HCT116 (cell line): ENCODE results near the gene EPB41L5. TPM values are rescaled to one million over a fixed set of nuclear protein-coding genes. Genes with fewer than 3 reads are reported as not detected.

Experiments used
- ATAC-seq: fragments of 200-7000 bp; cut with Tn5 transposase; 2 replicates; pipeline ENCODE4 v1.9.1; 2020; ENCODE audit warnings: mild to moderate bottlenecking, moderate library complexity
- BruUV-seq: library from RNA; stranded (reverse); fragments of 400-500 nt; replicated peaks from 2 replicates; lab custom pipeline; 2021; lab: Mats Ljungman, UMichigan
- CTCF ChIA-PET: fragments of 300-600 bp; sonication (Branson Sonifier 250); formaldehyde crosslinking; loops from one replicate; lab custom pipeline; 2021; ENCODE audit warnings: antibody characterized with exemption; lab: Charles Lee
- POLR2A ChIA-PET: fragments of 300-600, 350-600 bp; sonication (Branson Sonifier 250); formaldehyde crosslinking; loops from one replicate; lab custom pipeline; 2021; ENCODE audit warnings: antibody characterized with exemption; lab: Charles Lee
- RAD21 ChIA-PET, 2 experiments: fragments of 300-600 bp; sonication (Branson Sonifier 250); formaldehyde crosslinking; loops; one replicate each; lab custom pipeline; 2023; ENCODE audit warnings: low total read pairs in 2 of 2; ENCODE audit not compliant: uncharacterized antibody in 2 of 2, unreplicated experiment in 2 of 2, low non-redundant PET in 1 of 2; lab: Charles Lee
- DNase-seq: peaks from one replicate; pipeline ENCODE4 v3.0.0-alpha.2; 2010; ENCODE audit warnings: low read depth, low spot score
- H2AFZ ChIP-seq: fragments of 200-600 bp; shearing (Covaris generic), sonication (generic); 2 replicates; pipeline ENCODE4 v1.6.1; 2017; ENCODE audit warnings: low read depth, mixed run types, mixed read lengths, antibody characterized with exemption, low read length; ENCODE audit not compliant: poor library complexity, severe bottlenecking
- H3K27ac ChIP-seq: 2 replicates; pipeline ENCODE4 v1.5.1; 2012; ENCODE audit warnings: low read depth, low read length
- H3K27me3 ChIP-seq: fragments of 200-600 bp; sonication (generic); 2 replicates; pipeline ENCODE4 v1.6.1; 2016; ENCODE audit warnings: mixed run types, low read length, mixed read lengths; ENCODE audit not compliant: insufficient read depth
- H3K36me3 ChIP-seq, 2 experiments: fragments of 200-500 bp in 1 of 2; fragments of 200-600 bp in 1 of 2; sonication (Bioruptor generic) in 1 of 2; sonication (generic) in 1 of 2; 2 replicates each; pipeline versions ENCODE4 v1.5.1 to v1.6.1; 2014 to 2016; ENCODE audit warnings: low read length in 2 of 2, inconsistent platforms in 1 of 2, mixed read lengths in 1 of 2, mixed run types in 1 of 2; ENCODE audit not compliant: insufficient read depth in 2 of 2, control insufficient read depth in 1 of 2
- H3K4me1 ChIP-seq, 2 experiments: fragments of 200-600 bp in 1 of 2; sonication (generic) in 1 of 2; 2 replicates each; pipeline versions ENCODE4 v1.5.1 to v1.6.1; 2012 to 2017; ENCODE audit warnings: low read length in 2 of 2, inconsistent platforms in 1 of 2, mild to moderate bottlenecking in 1 of 2, mixed read lengths in 1 of 2, mixed run types in 1 of 2, moderate library complexity in 1 of 2; ENCODE audit not compliant: insufficient read depth in 2 of 2, control insufficient read depth in 1 of 2
- H3K4me2 ChIP-seq: fragments of 200-600 bp; sonication (generic); 2 replicates; pipeline ENCODE4 v1.6.1; 2017; ENCODE audit warnings: mixed run types, low read length, mixed read lengths
- H3K4me3 ChIP-seq, 2 experiments: fragments of 200-600 bp in 1 of 2; sonication (generic) in 1 of 2; replicated peaks in 1 of 2; 2 replicates each; pipeline ENCODE4 v1.5.1; 2011 to 2016; ENCODE audit warnings: low read length in 2 of 2, control low read depth in 1 of 2, low read depth in 1 of 2, mild to moderate bottlenecking in 1 of 2, mixed read lengths in 1 of 2, mixed run types in 1 of 2
- H3K79me2 ChIP-seq: fragments of 200-600 bp; sonication (generic); 2 replicates; pipeline ENCODE4 v1.6.1; 2017; ENCODE audit warnings: mild to moderate bottlenecking, mixed run types, low read length, moderate library complexity, mixed read lengths; ENCODE audit not compliant: insufficient read depth
- H3K9ac ChIP-seq: fragments of 200-600 bp; sonication (generic); 2 replicates; pipeline ENCODE4 v1.6.1; 2016; ENCODE audit warnings: low read length, mixed read lengths
- H3K9me2 ChIP-seq: fragments of 200-600 bp; sonication (generic), shearing (Covaris generic); 2 replicates; pipeline ENCODE4 v1.6.1; 2017; ENCODE audit warnings: mixed run types, mild to moderate bottlenecking, moderate library complexity; ENCODE audit not compliant: insufficient read depth
- H3K9me3 ChIP-seq, 2 experiments: fragments of 200-500 bp in 1 of 2; fragments of 200-600 bp in 1 of 2; sonication (Bioruptor generic) in 1 of 2; sonication (generic) in 1 of 2; 2 replicates each; pipeline ENCODE4 v1.6.1; 2014 to 2017; ENCODE audit warnings: low read length in 2 of 2, mixed read lengths in 2 of 2, inconsistent platforms in 1 of 2, low read depth in 1 of 2, mild to moderate bottlenecking in 1 of 2, mixed run types in 1 of 2, moderate library complexity in 1 of 2; ENCODE audit not compliant: control insufficient read depth in 1 of 2, insufficient read depth in 1 of 2
- H4K20me1 ChIP-seq: fragments of 200-600 bp; sonication (generic), shearing (Covaris generic); 2 replicates; pipeline ENCODE4 v1.6.1; 2017; ENCODE audit warnings: mixed run types, mild to moderate bottlenecking, moderate library complexity; ENCODE audit not compliant: insufficient read depth
- ATF3 ChIP-seq: IDR thresholded peaks from 2 replicates; pipeline ENCODE4 v1.6.1; 2012
- ELF1 ChIP-seq: IDR thresholded peaks from 2 replicates; pipeline ENCODE4 v1.6.1; 2012; ENCODE audit warnings: low read depth, borderline replicate concordance
- EZH2 ChIP-seq: fragments of 200-600 bp; sonication (generic); IDR thresholded peaks from 2 replicates; pipeline ENCODE4 v1.6.1; 2017; ENCODE audit warnings: antibody characterized with exemption, mixed run types
- EZH2phosphoT487 ChIP-seq: fragments of 200-600 bp; IDR thresholded peaks from 2 replicates; pipeline ENCODE4 v1.6.1; 2018; ENCODE audit warnings: antibody characterized with exemption, borderline replicate concordance
- REST ChIP-seq: IDR thresholded peaks from 2 replicates; pipeline ENCODE4 v1.6.1; 2012; ENCODE audit warnings: low read depth
- ZBTB33 ChIP-seq: IDR thresholded peaks from 2 replicates; pipeline ENCODE4 v1.6.1; 2011; ENCODE audit warnings: mild to moderate bottlenecking, low read length, moderate library complexity; ENCODE audit not compliant: insufficient replicate concordance; ENCODE audit errors: extremely low read depth
- ZFX ChIP-seq: fragments of 450-650 bp; IDR thresholded peaks from 2 replicates; pipeline ENCODE4 v1.6.1; 2017
- ZNF274 ChIP-seq: fragments of 200-500 bp; sonication (Bioruptor generic); IDR thresholded peaks from 2 replicates; pipeline ENCODE4 v1.6.1; 2014; ENCODE audit warnings: mild to moderate bottlenecking, low read depth, low read length, inconsistent platforms
- intact Hi-C: fragments of 100-400 bp; cut with micrococcal nuclease; formaldehyde crosslinking; loops from 2 replicates; pipeline ENCODE4 v1.10.0; 2022
- total RNA-seq: library from RNA; stranded (reverse); gene quantifications from one replicate; pipeline ENCODE4 v1.2.1, GENCODE V29; 2021; ENCODE audit not compliant: unreplicated experiment

The EPB41L5 gene
- total RNA-seq, 1 experiment from 2014 or later, result 14.7 TPM

GRCh38 chr2:120032297-120032696, 19.4 kb downstream of the EPB41L5 start:
- Histone ChIP-seq H3K9me3 (no peaks in the 10 kb centered on the region), H3K4me1 (no peaks in the 10 kb centered on the region), H3K36me3 (no peaks in the 10 kb centered on the region), H3K27ac (no peak overlapping the region), H3K4me2 (no peak overlapping the region), H3K9ac (no peak overlapping the region), H3K9me2 (no peaks in the 10 kb centered on the region)
- CTCF ChIA-PET, result no interaction called here
- no TSS peak for BruUV-seq
- ATAC-seq, result no peak
- DNase-seq, result no peak
- no peak for TF ChIP-seq EZH2
- no peak for TF ChIP-seq REST
- TF ChIP-seq EZH2phosphoT487, result no peak
- no peak for TF ChIP-seq ZBTB33
- no peak for TF ChIP-seq ATF3
- no peak for TF ChIP-seq ZFX
- TF ChIP-seq ELF1, result no peak
- no peak for TF ChIP-seq ZNF274
- TF ChIP-seq, all 23 proteins: peak for 0
- no peak overlapping the region for H2AFZ ChIP-seq
- intact Hi-C loops, result no loop called here
- H3K79me2 ChIP-seq, result no peaks in the 10 kb centered on the region
- no peak overlapping the region for H3K4me3 ChIP-seq
- ChIA-PET RAD21 (no interaction called here), POLR2A (no interaction called here)
- no peaks in the 10 kb centered on the region for H3K27me3 ChIP-seq
- H4K20me1 ChIP-seq, result no peaks in the 10 kb centered on the region
